Measurements from ENCODE around the gene DNMT3B. TPM values are rescaled to one million over a fixed set of nuclear protein-coding genes. Genes with fewer than 3 reads are reported as not detected.

The DNMT3B gene
- total RNA-seq, 1 experiment from 2014 or later: 7.3 TPM

DNA sequence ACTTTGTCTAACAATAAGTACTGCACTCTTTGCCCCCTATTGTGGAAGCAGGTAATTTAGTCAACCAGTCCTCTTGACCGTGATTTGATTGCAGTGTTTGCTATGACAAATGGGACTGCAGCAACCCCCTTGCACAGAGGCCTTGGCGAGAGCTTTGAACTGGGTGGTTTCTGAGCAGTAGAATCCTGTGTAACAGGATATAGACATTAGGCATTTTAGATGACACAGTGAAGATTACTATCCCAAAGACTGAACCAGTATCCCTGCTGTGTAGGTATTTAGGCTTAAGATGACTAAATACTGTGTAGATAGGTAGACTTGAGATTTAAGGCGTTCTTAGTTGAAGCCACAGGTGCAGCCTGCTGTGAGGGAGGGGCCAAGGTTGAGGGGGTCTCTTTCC lies 9.9 kb downstream of the DNMT3B start:
- H4K20me1 ChIP-seq (ENCODE audit: low read length): no peaks in the 10 kb centered on the region
- no peaks in the 10 kb centered on the region for H3K9me2 ChIP-seq (replicated peaks; ENCODE audit: low read length)
- ChIA-PET POLR2A (ENCODE audit: unreplicated experiment) (no interaction called here), CTCF (no interaction called here)
- no peak overlapping the region for H3K4me2 ChIP-seq (ENCODE audit: low read length)
- BruUV-seq (replicated peaks): no TSS peak
- no peak for ATAC-seq
- no peaks in the 10 kb centered on the region for H3K27me3 ChIP-seq (ENCODE audit: low read length)
- no peaks in the 10 kb centered on the region for H3K36me3 ChIP-seq (ENCODE audit: low read depth, low read length)
- no peak overlapping the region for H3K9ac ChIP-seq (ENCODE audit: low read length)
- DNase-seq: no peak
- H3K4me1 ChIP-seq (ENCODE audit: insufficient read depth, low read length): peaks cover 15% of the 10 kb centered on the region
- H3K9me3 ChIP-seq (ENCODE audit: low read length): no peaks in the 10 kb centered on the region
- intact Hi-C loops (cut with micrococcal nuclease): no loop called here
- H3K4me3 ChIP-seq (ENCODE audit: low read length): no peak overlapping the region
- no peak for TF ChIP-seq EZH2 (IDR thresholded peaks at IDR 0.05; ENCODE audit: low read length, unreplicated experiment)
- TF ChIP-seq, protein P1, sequence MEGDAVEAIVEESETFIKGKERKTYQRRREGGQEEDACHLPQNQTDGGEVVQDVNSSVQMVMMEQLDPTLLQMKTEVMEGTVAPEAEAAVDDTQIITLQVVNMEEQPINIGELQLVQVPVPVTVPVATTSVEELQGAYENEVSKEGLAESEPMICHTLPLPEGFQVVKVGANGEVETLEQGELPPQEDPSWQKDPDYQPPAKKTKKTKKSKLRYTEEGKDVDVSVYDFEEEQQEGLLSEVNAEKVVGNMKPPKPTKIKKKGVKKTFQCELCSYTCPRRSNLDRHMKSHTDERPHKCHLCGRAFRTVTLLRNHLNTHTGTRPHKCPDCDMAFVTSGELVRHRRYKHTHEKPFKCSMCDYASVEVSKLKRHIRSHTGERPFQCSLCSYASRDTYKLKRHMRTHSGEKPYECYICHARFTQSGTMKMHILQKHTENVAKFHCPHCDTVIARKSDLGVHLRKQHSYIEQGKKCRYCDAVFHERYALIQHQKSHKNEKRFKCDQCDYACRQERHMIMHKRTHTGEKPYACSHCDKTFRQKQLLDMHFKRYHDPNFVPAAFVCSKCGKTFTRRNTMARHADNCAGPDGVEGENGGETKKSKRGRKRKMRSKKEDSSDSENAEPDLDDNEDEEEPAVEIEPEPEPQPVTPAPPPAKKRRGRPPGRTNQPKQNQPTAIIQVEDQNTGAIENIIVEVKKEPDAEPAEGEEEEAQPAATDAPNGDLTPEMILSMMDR (conservative IDR thresholded peaks at IDR 0.05; ENCODE audit: low read depth, low read length): no peak
- no peak for TF ChIP-seq EZH2phosphoT487 (IDR thresholded peaks at IDR 0.05; ENCODE audit: borderline replicate concordance, low read length)
- no peaks in the 10 kb centered on the region for H3F3A ChIP-seq (ENCODE audit: low read length, unreplicated experiment)
- 0 out of 2 replicates have a peak, but pooled peaks cover 3% of the 10 kb centered on the region for H3K79me2 ChIP-seq (ENCODE audit: low read length)
- H3K27ac ChIP-seq (ENCODE audit: low read length): no peak overlapping the region
- H2AFZ ChIP-seq (ENCODE audit: low read length): no peak overlapping the region

DNA sequence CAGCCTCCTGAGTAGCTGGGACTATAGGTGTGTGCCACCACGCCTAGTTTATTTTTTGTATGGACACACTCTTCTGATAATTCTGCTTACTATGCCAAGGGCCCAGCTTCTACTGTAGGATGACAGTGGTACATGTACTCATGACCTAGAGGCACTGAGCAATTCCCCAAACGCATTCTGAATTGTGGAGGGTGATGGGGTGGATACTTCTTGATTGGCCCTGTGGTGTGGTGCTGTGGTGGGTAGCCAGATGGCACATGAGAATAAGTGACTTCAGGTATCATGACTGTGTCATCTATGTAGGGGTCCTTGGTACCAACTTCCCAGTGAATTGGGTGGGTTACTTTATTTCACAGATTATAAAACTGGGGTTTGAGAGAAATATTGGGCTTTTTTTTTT lies 11.0 kb downstream of the DNMT3B start:
- H4K20me1 ChIP-seq (ENCODE audit: low read length): no peaks in the 10 kb centered on the region
- TF ChIP-seq EZH2phosphoT487 (IDR thresholded peaks at IDR 0.05; ENCODE audit: borderline replicate concordance, low read length) (no peak), EZH2 (IDR thresholded peaks at IDR 0.05; ENCODE audit: low read length, unreplicated experiment) (no peak)
- TF ChIP-seq, protein P1 (conservative IDR thresholded peaks at IDR 0.05; ENCODE audit: low read depth, low read length): no peak
- H3K4me3 ChIP-seq (ENCODE audit: low read length): no peak overlapping the region
- DNase-seq (no peak), ATAC-seq (no peak)
- intact Hi-C loops (cut with micrococcal nuclease): no loop called here
- ChIA-PET CTCF (no interaction called here), POLR2A (ENCODE audit: unreplicated experiment) (interaction anchor here (0.7 kb wide), 1 partner anchor 287 kb away, joined by 28 read pairs; no protein-coding TSS in a partner anchor)
- H3F3A ChIP-seq (ENCODE audit: low read length, unreplicated experiment): no peaks in the 10 kb centered on the region
- no TSS peak for BruUV-seq (replicated peaks)
- H3K36me3 ChIP-seq (ENCODE audit: low read depth, low read length): no peaks in the 10 kb centered on the region
- no peak overlapping the region for H3K9ac ChIP-seq (ENCODE audit: low read length)
- H3K9me3 ChIP-seq (ENCODE audit: low read length): no peaks in the 10 kb centered on the region
- no peak overlapping the region for H3K4me2 ChIP-seq (ENCODE audit: low read length)
- H3K4me1 ChIP-seq (ENCODE audit: insufficient read depth, low read length): peaks cover 14% of the 10 kb centered on the region
- 0 out of 2 replicates have a peak, but pooled peaks cover 3% of the 10 kb centered on the region for H3K79me2 ChIP-seq (ENCODE audit: low read length)
- no peak overlapping the region for H2AFZ ChIP-seq (ENCODE audit: low read length)
- no peak overlapping the region for H3K27ac ChIP-seq (ENCODE audit: low read length)
- no peaks in the 10 kb centered on the region for H3K27me3 ChIP-seq (ENCODE audit: low read length)
- H3K9me2 ChIP-seq (replicated peaks; ENCODE audit: low read length): no peaks in the 10 kb centered on the region

DNA sequence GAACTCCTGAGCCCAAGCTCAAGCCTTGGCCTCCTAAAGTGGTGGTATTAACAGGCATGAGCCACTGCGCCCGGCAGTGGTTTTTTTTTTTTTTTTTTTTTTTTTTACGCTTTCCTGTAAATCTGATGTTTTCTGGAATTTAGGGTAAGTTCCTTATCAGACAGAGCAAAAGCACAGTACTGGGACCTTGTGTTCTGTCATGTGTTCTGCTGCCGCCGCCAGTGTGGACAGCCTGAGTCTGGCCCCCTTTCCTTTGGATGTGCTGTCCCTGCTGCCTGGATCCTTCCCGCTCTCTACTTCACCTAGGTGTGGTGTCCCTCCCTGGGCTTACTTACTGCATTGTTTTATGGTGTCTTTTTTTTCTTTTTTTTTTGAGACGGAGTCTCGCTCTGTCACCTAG lies 11.7 kb downstream of the DNMT3B start:
- POLR2A ChIA-PET (ENCODE audit: unreplicated experiment): interaction anchor here (0.7 kb wide), 1 partner anchor 287 kb away, joined by 28 read pairs; no protein-coding TSS in a partner anchor
- CTCF ChIA-PET: interaction anchor here (0.7 kb wide), 1 partner anchor 10 kb away, joined by 11 read pairs; no protein-coding TSS in a partner anchor

More for the DNA sequence above, 11.7 kb downstream of the DNMT3B start:
- Histone ChIP-seq H2AFZ (ENCODE audit: low read length) (no peak overlapping the region), H3K9me3 (ENCODE audit: low read length) (no peaks in the 10 kb centered on the region), H3K9ac (ENCODE audit: low read length) (no peak overlapping the region), H3K9me2 (replicated peaks; ENCODE audit: low read length) (no peaks in the 10 kb centered on the region), H3K27me3 (ENCODE audit: low read length) (no peaks in the 10 kb centered on the region), H3F3A (ENCODE audit: low read length, unreplicated experiment) (no peaks in the 10 kb centered on the region), H3K79me2 (ENCODE audit: low read length) (0 out of 2 replicates have a peak, but pooled peaks cover 3% of the 10 kb centered on the region), H3K4me2 (ENCODE audit: low read length) (no peak overlapping the region), H3K27ac (ENCODE audit: low read length) (no peak overlapping the region), H3K36me3 (ENCODE audit: low read depth, low read length) (no peaks in the 10 kb centered on the region), H3K4me3 (ENCODE audit: low read length) (no peak overlapping the region), H3K4me1 (ENCODE audit: insufficient read depth, low read length) (peaks cover 14% of the 10 kb centered on the region), H4K20me1 (ENCODE audit: low read length) (no peaks in the 10 kb centered on the region)
- no peak for ATAC-seq
- DNase-seq: no peak
- intact Hi-C loops (cut with micrococcal nuclease): no loop called here
- no TSS peak for BruUV-seq (replicated peaks)
- TF ChIP-seq, protein P1 (conservative IDR thresholded peaks at IDR 0.05; ENCODE audit: low read depth, low read length): no peak
- no peak for TF ChIP-seq EZH2phosphoT487 (IDR thresholded peaks at IDR 0.05; ENCODE audit: borderline replicate concordance, low read length)
- TF ChIP-seq EZH2 (IDR thresholded peaks at IDR 0.05; ENCODE audit: low read length, unreplicated experiment): no peak
